CD14-positive monocyte (primary cell): ENCODE measurements around the gene TPPP. TPM values are rescaled to one million over a fixed set of nuclear protein-coding genes. Genes with fewer than 3 reads are reported as not detected.
"Not testable (repeated sequence)": the region's sequence is repeated elsewhere in the genome, so short reads cannot be mapped to it uniquely, and the experiment has no call there.

Experiments used
- DNase-seq, 3 donors: peaks; one replicate each; pipeline ENCODE4 v3.0.0-alpha.2; 2011 to 2022
- H2AFZ ChIP-seq: 2 replicates; pipeline ENCODE4 v1.6.0; 2012; ENCODE audit warnings: mild to moderate bottlenecking, low read depth, low read length, inconsistent platforms; ENCODE audit not compliant: insufficient read depth, poor library complexity, severe bottlenecking
- H3K27ac ChIP-seq, 2 donors: 1 replicate in 1 of 2; 2 replicates in 1 of 2; pipeline ENCODE4 v1.5.1; 2012 to 2013; ENCODE audit warnings: low read length in 2 of 2, control low read depth in 1 of 2, inconsistent platforms in 1 of 2, low read depth in 1 of 2, mild to moderate bottlenecking in 1 of 2
- H3K27me3 ChIP-seq, 2 donors: one replicate each; pipeline versions ENCODE4 v1.6.0 to v1.6.1; 2011 to 2013; ENCODE audit warnings: low read length in 2 of 2; ENCODE audit not compliant: control insufficient read depth in 2 of 2, insufficient read depth in 2 of 2
- H3K36me3 ChIP-seq, 2 donors: replicated peaks in 1 of 2; 1 replicate in 1 of 2; 2 replicates in 1 of 2; pipeline versions ENCODE4 v1.5.1 to v1.6.1; 2012 to 2013; ENCODE audit warnings: low read length in 2 of 2, control low read depth in 1 of 2, inconsistent platforms in 1 of 2, mild to moderate bottlenecking in 1 of 2; ENCODE audit not compliant: insufficient read depth in 2 of 2, control insufficient read depth in 1 of 2
- H3K4me1 ChIP-seq, 2 donors: 1 replicate in 1 of 2; 2 replicates in 1 of 2; pipeline versions ENCODE4 v1.5.1 to v1.6.1; 2012 to 2013; ENCODE audit warnings: low read length in 2 of 2, control low read depth in 1 of 2, inconsistent platforms in 1 of 2, mild to moderate bottlenecking in 1 of 2, moderate library complexity in 1 of 2; ENCODE audit not compliant: insufficient read depth in 2 of 2, control insufficient read depth in 1 of 2
- H3K4me2 ChIP-seq: replicated peaks from 2 replicates; pipeline ENCODE3; 2012; ENCODE audit warnings: low read length, moderate library complexity, mild to moderate bottlenecking; ENCODE audit not compliant: poor library complexity, severe bottlenecking; ENCODE audit errors: extremely low read depth
- H3K4me3 ChIP-seq, 3 experiments: fragments of 200-600 bp in 1 of 3; sonication (generic) in 1 of 3; replicated peaks in 1 of 3; 1 replicate in 2 of 3; 2 replicates in 1 of 3; pipeline ENCODE4 v1.5.1; 2011 to 2013; ENCODE audit warnings: low read length in 3 of 3, mild to moderate bottlenecking in 3 of 3, control low read depth in 2 of 3, low read depth in 2 of 3, inconsistent platforms in 1 of 3, moderate library complexity in 1 of 3
- H3K79me2 ChIP-seq: 2 replicates; pipeline ENCODE4 v1.6.0; 2012; ENCODE audit warnings: mild to moderate bottlenecking, control low read depth, inconsistent platforms, low read length, moderate library complexity; ENCODE audit not compliant: insufficient read depth
- H3K9ac ChIP-seq: 2 replicates; pipeline ENCODE4 v1.6.0; 2017; ENCODE audit warnings: low read length, mild to moderate bottlenecking; ENCODE audit not compliant: insufficient read depth, poor library complexity, severe bottlenecking
- H3K9me3 ChIP-seq, 2 donors: replicated peaks in 1 of 2; 1 replicate in 1 of 2; 2 replicates in 1 of 2; pipeline versions ENCODE4 v1.5.1 to v1.6.1; 2012 to 2013; ENCODE audit warnings: low read length in 2 of 2, control low read depth in 1 of 2; ENCODE audit not compliant: control insufficient read depth in 1 of 2, insufficient read depth in 1 of 2
- H4K20me1 ChIP-seq: 2 replicates; pipeline ENCODE4 v1.6.0; 2012; ENCODE audit warnings: mild to moderate bottlenecking, low read length, control low read depth, moderate library complexity; ENCODE audit not compliant: insufficient read depth
- H3K27ac Mint-ChIP-seq, 7 donors: one replicate each; pipeline ENCODE4 v1.8.0; 2020; ENCODE audit warnings: mild to moderate bottlenecking in 7 of 7, mixed read lengths in 7 of 7, moderate library complexity in 6 of 7, inconsistent platforms in 2 of 7
- H3K27me3 Mint-ChIP-seq, 3 donors: one replicate each; pipeline ENCODE4 v1.8.0; 2021 to 2022; ENCODE audit warnings: low read depth in 3 of 3, mild to moderate bottlenecking in 3 of 3, mixed read lengths in 3 of 3, moderate library complexity in 3 of 3, inconsistent platforms in 1 of 3
- H3K36me3 Mint-ChIP-seq, 2 donors: one replicate each; pipeline ENCODE4 v1.8.0; 2020; ENCODE audit warnings: mixed read lengths in 2 of 2, inconsistent platforms in 1 of 2, mild to moderate bottlenecking in 1 of 2
- H3K4me1 Mint-ChIP-seq: one replicate; pipeline ENCODE4 v1.8.0; 2020; ENCODE audit warnings: mild to moderate bottlenecking, mixed read lengths
- H3K4me3 Mint-ChIP-seq, 2 donors: one replicate each; pipeline ENCODE4 v1.8.0; 2020; ENCODE audit warnings: mild to moderate bottlenecking in 2 of 2, mixed read lengths in 2 of 2, moderate library complexity in 1 of 2
- H3K9me3 Mint-ChIP-seq, 7 donors: one replicate each; pipeline ENCODE4 v1.8.0; 2020 to 2022; ENCODE audit warnings: mixed read lengths in 7 of 7, mild to moderate bottlenecking in 6 of 7, moderate library complexity in 6 of 7, inconsistent platforms in 2 of 7
- CTCF ChIP-seq: fragments of 200-600 bp; IDR thresholded peaks from one replicate; pipeline ENCODE4 v1.8.0; 2022; ENCODE audit warnings: antibody characterized with exemption, mild to moderate bottlenecking
- WGBS: methylation state at CpG from one replicate; pipeline ENCODE4 v1.1.5; 2013; ENCODE audit warnings: missing lambda C conversion rate; ENCODE audit not compliant: insufficient coverage; 5-methylcytosine and 5-hydroxymethylcytosine counted together
- intact Hi-C, 2 donors: fragments of 100-400 bp; cut with micrococcal nuclease; formaldehyde crosslinking; loops; one replicate each; pipeline versions ENCODE4 v1.15.0 to v1.15.1; 2023
- polyA plus RNA-seq, 3 donors: library from polyadenylated mRNA; depleted of rRNA in 1 of 3; unstranded in 2 of 3; stranded (reverse) in 1 of 3; fragments of 300-500 nt in 2 of 3; fragments of >200 nt in 1 of 3; fragmentation: Illumina TruSeq in 2 of 3; gene quantifications; 1 replicate in 2 of 3; 2 replicates in 1 of 3; pipeline ENCODE4 v1.2.3, GENCODE V29; 2012 to 2021

TPPP gene
- polyA plus RNA-seq, 3 donors: 0.02 to 0.17 (median 0.06) TPM

- Mint-ChIP-seq H3K4me1 (peaks cover 4% of the 10 kb centered on the region), H3K27me3 (peaks cover 4 to 40% (median 20%) of the 10 kb centered on the region in 3 donors), H3K36me3 (no peaks in the 10 kb centered on the region), H3K9me3 (peaks cover 0 to 3% (median 0%) of the 10 kb centered on the region in 7 donors), H3K4me3 (peak overlapping the region in 1 of 2 donors; percentile 60), H3K27ac (no peak overlapping the region)
- intact Hi-C loops: no loop called here
- WGBS: no CpG with 5 or more reads among the region's 2 CpGs
- Histone ChIP-seq H3K9me3 (no peaks in the 10 kb centered on the region), H3K36me3 (no peaks in the 10 kb centered on the region), H3K27ac (no peak overlapping the region), H3K4me3 (peak overlapping the region in 1 of 3 experiments; percentile 52), H3K4me1 (peaks cover 4 to 9% of the 10 kb centered on the region in 2 donors), H3K27me3 (peaks cover 4 to 16% of the 10 kb centered on the region in 2 donors), H3K79me2 (no peaks in the 10 kb centered on the region), H3K9ac (no peak overlapping the region), H3K4me2 (peak overlapping the region; percentile 47), H2AFZ (no peak overlapping the region), H4K20me1 (no peaks in the 10 kb centered on the region)
- DNase-seq: no peak
- TF ChIP-seq CTCF: no peak
Observed at GRCh38 chr5:691817-692528, 1.2 kb downstream of the TPPP start.

- H4K20me1 ChIP-seq, H2AFZ ChIP-seq, H3K4me1 Mint-ChIP-seq, H3K27ac Mint-ChIP-seq, H3K36me3 Mint-ChIP-seq, H3K4me1 ChIP-seq, H3K27ac ChIP-seq, H3K4me3 ChIP-seq, H3K4me3 Mint-ChIP-seq, H3K9me3 Mint-ChIP-seq, H3K4me2 ChIP-seq, H3K9ac ChIP-seq, H3K9me3 ChIP-seq, H3K36me3 ChIP-seq, intact Hi-C loops, H3K79me2 ChIP-seq, DNase-seq: not testable (repeated sequence)
- H3K27me3 Mint-ChIP-seq: peaks cover 5 to 34% (median 16%) of the 10 kb centered on the region in 3 donors
- peaks cover 4 to 13% of the 10 kb centered on the region in 2 donors for H3K27me3 ChIP-seq
- no CpG with 5 or more reads among the region's 23 CpGs for WGBS
Observed at GRCh38 chr5:691049-691448, 2.1 kb downstream of the TPPP start.

- H3K27ac Mint-ChIP-seq, intact Hi-C loops, H3K9ac ChIP-seq, DNase-seq, H3K9me3 ChIP-seq, H4K20me1 ChIP-seq, H3K36me3 Mint-ChIP-seq, H3K4me2 ChIP-seq, H3K4me1 Mint-ChIP-seq, H3K9me3 Mint-ChIP-seq, H3K4me1 ChIP-seq, H3K27ac ChIP-seq, H3K4me3 Mint-ChIP-seq, H3K79me2 ChIP-seq, H3K36me3 ChIP-seq, H3K4me3 ChIP-seq, H2AFZ ChIP-seq: not testable (repeated sequence)
- peaks cover 4 to 13% of the 10 kb centered on the region in 2 donors for H3K27me3 ChIP-seq
- H3K27me3 Mint-ChIP-seq: peaks cover 7 to 36% (median 16%) of the 10 kb centered on the region in 3 donors
- no CpG with 5 or more reads among the region's 12 CpGs for WGBS
Observed at GRCh38 chr5:690293-690692, 2.9 kb downstream of the TPPP start.

- WGBS: 86% methylated on average over 7 of the region's 30 CpGs
- H3K27me3 Mint-ChIP-seq: peaks cover 7 to 28% (median 12%) of the 10 kb centered on the region in 3 donors
Observed at GRCh38 chr5:688348-689010, 4.7 kb downstream of the TPPP start.

More at GRCh38 chr5:688348-689010, 4.7 kb downstream of the TPPP start:
- H3K4me1 Mint-ChIP-seq, H4K20me1 ChIP-seq, H3K27me3 ChIP-seq, H3K27ac ChIP-seq, H3K4me3 ChIP-seq, H3K4me2 ChIP-seq, H3K9me3 Mint-ChIP-seq, H2AFZ ChIP-seq, H3K27ac Mint-ChIP-seq, H3K36me3 Mint-ChIP-seq, intact Hi-C loops, H3K9ac ChIP-seq, H3K9me3 ChIP-seq, H3K36me3 ChIP-seq, DNase-seq, H3K79me2 ChIP-seq, H3K4me3 Mint-ChIP-seq, H3K4me1 ChIP-seq: not testable (repeated sequence)
